Hair follicle dermal papilla cell (primary cell): ENCODE data around the gene CAPN5. TPM values are rescaled to one million over a fixed set of nuclear protein-coding genes. Genes with fewer than 3 reads are reported as not detected.

Experiments
- total RNA-seq: library from RNA; depleted of rRNA; stranded (reverse); fragments of >200 nt; gene quantifications from 2 replicates; pipeline ENCODE4 v1.2.3, GENCODE V29; 2012

Gene CAPN5
- 19.1 and 19.5 TPM in 2 replicates for total RNA-seq

DNA sequence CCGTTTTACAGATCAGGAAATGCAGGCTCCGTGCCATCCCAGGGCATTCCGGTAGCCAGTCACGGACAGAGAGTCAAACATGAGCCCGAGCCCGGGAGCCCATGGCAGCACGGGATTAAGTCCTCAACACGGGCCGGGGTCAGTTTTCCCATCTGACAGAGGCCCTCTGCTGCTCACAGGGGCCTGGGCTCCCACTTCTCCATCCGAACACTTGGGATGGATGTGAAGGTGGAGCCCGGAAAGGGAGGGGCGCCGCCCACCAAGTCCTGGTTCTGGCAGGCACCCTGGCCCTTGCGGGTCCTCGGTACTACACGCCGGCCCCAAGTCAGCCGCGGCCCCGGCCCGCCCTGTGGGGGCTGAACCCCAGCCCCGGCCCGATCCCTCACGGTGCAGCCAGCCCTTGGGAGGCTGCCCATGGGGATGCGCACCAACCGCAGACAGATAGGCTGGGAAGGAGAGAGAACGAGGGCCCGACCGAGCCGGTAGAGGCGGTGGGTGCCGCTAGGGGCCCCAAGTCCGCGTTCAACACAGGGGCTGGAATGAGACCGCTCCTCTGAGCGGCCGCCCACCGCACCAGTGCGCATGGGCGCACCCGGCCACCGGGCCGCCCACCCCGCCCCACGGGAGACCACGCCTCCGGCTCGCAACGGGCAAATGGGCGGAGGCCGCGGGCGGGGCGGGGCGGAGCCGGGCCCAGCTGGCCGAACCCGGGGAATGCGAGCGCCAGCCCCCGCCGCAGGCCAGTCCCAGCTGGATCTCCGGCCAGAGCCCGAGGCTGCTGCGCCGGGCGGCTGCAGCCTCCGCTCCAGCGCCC lies at the start of gene CAPN5:
CAPN5 (plus strand) TSS at position 743 of the 814 bp plus-strand sequence. CDS start 17,916 bp downstream, outside the sequence.

DNA sequence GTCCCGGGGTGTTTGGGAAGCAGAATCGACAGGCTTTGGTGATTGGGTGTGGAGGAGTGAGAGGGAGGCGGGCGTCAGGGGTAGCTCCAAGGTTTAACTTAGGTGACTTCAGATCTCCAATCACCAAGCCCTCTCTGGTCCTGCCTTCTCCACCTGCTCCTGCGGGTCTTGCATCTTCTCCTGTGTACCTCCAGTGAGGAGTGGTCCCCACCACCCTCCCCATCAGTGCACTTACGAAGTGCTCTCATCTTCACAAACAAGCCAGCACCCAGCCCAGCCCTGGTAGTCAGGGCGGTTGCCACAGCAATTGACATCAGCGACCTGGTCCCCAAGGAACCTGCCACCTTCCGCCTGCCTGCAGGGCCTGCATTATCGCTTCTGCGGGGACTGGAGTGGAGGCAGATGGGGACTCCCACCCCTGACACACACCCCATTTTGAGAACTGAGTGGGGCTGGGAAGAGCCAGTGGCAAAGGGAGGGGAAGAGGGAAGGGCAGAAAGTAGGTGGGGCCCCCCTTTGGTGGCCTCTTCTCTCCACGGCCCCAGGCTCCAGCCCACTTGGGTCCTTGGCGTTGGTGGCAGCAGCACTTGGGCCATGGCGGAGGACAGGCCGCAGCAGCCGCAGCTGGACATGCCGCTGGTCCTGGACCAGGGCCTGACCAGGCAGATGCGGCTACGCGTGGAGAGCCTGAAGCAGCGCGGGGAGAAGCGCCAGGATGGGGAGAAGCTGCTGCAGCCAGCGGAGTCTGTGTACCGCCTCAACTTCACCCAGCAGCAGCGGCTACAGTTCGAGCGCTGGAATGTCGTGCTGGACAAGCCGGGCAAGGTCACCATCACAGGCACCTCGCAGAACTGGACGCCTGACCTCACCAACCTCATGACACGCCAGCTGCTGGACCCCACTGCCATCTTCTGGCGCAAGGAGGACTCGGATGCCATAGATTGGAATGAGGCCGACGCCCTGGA lies 35.8 kb downstream of the CAPN5 start, which contains the start of gene OMP:
OMP (plus strand) TSS at position 595 of the 965 bp plus-strand sequence; CDS start at position 595, 0 bp downstream.

GRCh38 chr11:77127920-77128691 lies 61.3 kb downstream of the CAPN5 start, which contains the start of gene MYO7A:
MYO7A (plus strand) TSS chr11:77128246; CDS start chr11:77130635, 2,389 bp downstream.

Other genes starting within 250 kb of the CAPN5 start
- gene ACER3, start 206.1 kb upstream of the CAPN5 start, total RNA-seq = 40.9 and 50.8 TPM in 2 replicates
- gene B3GNT6, start 32.6 kb upstream of the CAPN5 start, total RNA-seq = not detected in 2 replicates
- gene OMP, start 35.9 kb downstream of the CAPN5 start, total RNA-seq = 0.85 TPM in 1 of 2 replicates, not detected in the other
- under 0.01 TPM in 1 of 2 replicates, not detected in the other for gene MYO7A, start 61.3 kb downstream of the CAPN5 start, total RNA-seq
- not detected in 2 replicates for gene GDPD4, start 234.7 kb downstream of the CAPN5 start, total RNA-seq